NCI-H2227 (cell line): Measurements from ENCODE around the gene ABHD2.
"Not testable (repeated sequence)": the region's sequence is repeated elsewhere in the genome, so short reads cannot be mapped to it uniquely, and the experiment has no call there.

Source experiments
- DNase-seq: peaks from one replicate; lab custom pipeline; 2025; ENCODE audit not compliant: unreplicated experiment; lab: John Stamatoyannopoulos, UW

Gene ABHD2

GRCh38 chr15:89119489-89120478 lies 31.5 kb downstream of the ABHD2 start:
- DNase-seq, result no peak

DNA sequence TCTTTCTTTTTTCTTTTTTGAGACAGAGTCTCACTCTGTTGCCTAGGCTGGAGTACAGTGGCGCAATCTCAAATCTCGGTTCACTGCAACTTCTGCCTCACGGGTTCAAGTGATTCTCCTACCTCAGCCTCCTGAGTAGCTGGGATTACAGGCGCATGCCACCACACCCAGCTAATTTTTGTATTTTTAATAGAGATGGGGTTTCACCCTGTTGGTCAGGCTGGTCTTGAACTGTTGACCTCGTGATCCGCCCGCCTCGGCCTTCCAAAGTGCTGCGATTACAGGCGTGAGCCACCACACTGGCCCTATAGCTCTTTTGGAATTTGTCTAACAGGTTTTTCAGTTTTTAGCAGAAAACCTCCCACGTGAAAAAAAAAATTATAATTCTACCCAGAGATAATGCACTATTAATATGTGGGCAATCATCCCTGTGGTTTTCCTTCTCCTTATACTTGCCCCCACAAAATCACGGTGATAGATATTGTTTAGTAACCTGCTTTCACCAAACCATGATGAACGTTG lies 32.3 kb downstream of the ABHD2 start:
- DNase-seq, result not testable (repeated sequence)

GRCh38 chr15:89121414-89121813 lies 33.2 kb downstream of the ABHD2 start:
- DNase-seq, result no peak

DNA sequence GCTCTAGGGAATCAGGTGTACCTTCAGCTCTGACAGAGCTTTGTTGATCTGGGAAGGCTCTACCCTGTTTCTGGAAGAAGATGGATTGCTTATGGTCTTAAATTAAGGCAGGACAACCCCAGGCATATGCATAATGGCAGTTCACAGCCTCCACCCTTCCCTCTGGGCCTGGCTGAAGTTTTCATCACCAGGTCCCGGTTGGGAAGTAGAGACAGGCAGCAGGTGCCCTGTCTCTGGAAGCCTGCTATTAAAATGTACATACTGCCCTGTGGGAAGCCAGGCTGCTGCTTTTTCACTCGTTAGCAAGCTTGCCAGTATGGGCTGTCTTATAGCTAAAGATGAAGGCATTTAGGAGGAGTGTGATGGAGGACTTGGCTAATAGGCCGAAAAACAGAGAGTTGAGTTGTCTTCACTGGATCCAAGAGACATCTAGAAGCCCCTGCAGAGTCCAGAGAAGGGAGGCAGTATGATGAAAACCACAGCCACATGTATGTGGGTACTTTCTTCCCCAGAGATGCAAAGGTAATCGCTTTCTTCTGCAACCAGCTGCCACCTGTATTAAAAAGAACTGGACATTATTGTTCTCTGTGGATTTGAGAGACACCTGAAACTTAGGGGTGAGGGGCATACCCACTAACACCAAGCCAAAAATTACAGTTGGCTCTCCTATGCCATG lies 34.4 kb downstream of the ABHD2 start:
- no peak for DNase-seq

- no peak for DNase-seq
Observed at GRCh38 chr15:89123181-89123525, 34.9 kb downstream of the ABHD2 start.

DNA sequence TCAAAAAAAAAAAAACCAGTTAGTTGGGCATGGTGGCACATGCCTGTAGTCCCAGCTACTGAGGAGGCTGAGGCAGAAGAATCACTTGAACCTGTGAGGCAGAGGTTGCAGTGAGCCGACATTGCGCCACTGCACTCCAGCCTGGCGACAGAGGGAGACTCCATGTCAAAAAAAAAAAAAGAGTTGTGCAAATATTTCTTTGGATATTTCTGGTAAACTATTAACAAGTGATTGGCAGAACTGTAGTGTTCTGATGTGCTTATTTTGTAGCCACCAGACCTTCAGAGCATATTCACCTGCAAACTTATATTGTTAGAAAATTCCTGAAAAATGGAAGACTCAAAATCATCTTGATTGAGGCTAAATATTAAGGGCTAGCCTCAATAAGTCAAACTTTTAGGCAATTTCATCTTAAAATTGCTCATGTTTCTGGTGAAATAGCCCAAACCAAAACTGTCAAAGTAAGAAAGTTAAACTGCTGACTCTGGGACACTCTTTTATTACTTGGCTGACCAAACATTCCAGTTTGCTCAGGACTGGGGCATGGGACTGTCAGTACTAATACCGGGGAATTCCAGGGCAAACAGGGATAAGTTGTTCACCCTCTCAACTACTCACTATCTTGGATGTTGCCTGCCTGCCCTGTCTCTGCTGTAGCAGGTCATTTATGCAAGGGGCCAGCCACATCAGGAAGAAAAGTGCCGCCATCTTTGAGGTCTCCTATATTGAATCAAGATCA lies 37.0 kb downstream of the ABHD2 start:
- DNase-seq, result no peak

DNA sequence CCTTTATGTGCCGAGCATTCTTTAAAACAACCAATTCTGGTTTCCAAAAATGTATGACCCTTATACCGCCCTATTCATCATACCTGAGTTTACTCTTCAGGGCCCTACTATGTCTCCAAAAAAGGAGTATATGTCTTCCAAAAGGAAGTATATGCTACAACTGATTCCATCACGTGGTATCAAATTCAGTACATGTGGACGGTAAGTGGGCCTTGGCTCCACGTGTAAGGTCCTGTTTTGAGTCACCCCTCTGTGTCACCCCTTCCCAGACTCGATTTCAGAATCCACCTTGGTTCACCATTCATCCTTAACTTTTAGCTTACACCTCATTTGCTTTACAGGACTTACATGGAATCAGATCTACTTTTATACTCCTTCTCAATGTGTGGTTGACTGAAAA lies 37.8 kb downstream of the ABHD2 start:
- no peak for DNase-seq

- DNase-seq, result no peak
Observed at GRCh38 chr15:89127054-89127702, 38.9 kb downstream of the ABHD2 start.

DNA sequence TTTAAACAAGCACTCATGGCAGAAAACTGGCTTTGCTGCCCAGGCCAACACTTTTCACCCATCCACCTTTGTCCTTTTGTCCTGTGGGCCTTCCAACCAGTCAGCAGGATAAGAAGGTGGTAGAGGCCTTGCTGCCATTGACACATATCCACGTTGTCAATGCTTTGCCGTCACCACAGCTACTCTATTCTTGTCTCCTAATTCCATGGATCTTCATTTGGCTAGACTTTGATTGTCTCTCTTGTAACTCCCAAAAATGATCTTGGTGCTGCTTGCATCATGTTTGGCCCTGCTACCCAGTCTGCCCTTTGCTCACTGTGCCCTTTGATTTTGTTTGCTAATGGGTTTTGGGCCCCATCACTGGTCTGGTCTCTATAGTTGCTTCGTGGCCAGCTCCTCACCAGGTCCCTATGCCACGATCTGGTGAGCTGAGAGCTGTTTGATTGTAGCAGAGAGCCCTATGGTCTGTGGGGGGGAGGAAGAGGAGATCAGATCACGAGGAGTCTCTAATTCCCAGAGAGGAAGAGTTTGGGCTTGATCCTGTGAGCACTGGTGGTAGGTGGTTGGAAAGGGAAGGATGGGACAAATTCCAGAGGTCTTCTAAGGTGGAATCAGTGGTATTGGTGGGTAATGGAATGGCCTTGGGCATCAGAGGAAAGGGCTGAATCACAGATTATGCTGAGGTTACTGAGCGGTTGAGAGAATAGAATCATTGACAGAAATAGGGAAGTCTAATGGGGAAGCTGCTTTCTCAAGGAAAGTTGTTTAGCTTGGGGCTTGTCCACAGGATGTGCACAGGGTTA lies 40.3 kb downstream of the ABHD2 start:
- DNase-seq, result no peak

GRCh38 chr15:89129123-89129815 lies 41.0 kb downstream of the ABHD2 start:
- peak; percentile 31 for DNase-seq

DNA sequence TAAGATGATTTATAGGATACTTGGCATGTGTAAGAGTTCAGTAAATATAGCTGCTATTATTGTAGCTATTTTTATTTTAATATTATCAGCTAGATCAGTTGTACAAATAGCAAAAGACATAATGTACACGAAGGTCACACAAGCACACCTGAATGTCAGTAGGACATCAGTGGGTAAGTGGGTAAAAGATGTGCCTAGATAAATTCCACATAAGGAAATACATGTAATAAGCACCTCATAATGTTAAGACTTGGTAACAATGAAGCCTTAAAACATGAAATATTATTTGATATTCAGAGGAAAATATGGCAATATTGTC lies 41.5 kb downstream of the ABHD2 start:
- DNase-seq, result no peak

DNA sequence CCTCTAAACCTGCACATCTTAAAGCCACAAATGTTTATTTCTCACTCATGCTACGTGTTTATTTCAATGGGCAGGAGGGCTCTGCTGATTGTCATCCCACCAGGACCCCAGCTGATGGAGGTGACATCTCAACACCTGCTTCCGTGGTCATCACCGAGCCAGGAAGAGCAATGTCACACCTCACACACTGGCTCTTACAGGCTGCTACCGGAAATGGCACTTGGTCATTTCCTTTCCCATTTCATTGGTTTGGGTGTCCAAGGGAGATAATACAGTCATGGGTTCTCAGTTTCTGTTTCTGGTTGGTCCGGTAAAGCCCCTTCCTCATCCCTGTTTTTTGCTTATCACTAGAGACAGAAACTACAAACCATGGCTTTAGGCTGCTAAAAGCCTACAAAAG lies 41.9 kb downstream of the ABHD2 start:
- no peak for DNase-seq

DNA sequence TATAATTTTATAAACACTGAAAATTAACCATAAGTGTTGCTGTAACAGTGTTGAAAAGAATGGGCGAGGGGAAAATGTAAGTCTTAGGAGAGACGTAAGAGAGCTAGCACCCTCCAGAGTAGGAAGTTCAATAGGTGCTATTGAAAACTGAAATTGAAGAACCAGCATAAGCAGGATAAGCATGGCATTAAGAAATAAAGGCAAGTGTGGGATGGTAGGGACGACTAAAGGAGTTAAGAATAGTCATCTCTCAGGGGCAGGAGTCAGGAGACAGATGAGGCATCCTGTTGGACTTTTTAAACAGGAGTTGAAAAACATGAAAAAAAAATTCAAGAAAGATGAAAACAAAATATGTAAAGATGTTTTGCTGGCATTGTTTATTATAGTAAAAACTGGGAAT lies 43.5 kb downstream of the ABHD2 start:
- no peak for DNase-seq

DNA sequence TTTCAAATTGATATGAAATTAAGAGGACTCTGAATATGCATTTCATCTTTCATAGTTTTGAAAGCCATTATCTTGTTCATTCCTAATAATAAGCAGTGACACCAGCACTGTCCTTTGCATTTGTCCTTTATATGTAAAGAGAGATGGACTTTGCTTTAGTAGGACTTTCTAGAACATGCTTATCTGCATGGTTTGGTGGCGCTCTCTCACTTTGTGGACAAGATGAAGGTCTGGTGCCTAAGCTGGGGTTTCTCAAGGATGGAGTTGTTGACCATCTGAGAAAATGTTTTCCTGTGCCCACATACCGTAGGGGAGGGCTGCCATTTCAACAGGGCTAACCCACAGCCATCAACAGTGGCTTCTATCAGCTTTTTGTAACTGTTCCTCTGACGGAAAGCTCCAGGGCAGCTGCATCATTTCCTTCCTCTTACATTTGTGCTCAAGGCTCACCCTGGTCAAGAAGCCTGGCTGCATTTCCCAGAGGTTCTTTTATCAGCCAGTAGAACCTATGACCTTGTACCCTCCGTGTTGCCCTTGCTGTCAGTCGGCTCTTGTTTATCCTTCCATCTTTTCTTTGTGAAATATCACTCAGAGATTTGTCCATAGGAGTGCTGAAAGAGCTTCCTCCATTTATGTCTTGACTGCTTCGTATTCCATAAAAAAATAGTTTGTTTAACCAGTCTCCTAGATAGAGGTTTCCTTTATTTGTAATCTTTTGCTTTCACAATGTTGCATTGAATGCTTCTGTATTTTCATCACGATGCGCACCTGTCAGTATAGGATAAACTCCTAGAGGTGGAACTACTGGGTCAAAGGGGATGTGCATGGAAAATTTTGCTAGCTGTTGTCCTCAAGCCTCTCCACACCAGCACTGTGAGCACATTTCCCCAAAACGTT lies 44.6 kb downstream of the ABHD2 start:
- DNase-seq, result no peak

DNA sequence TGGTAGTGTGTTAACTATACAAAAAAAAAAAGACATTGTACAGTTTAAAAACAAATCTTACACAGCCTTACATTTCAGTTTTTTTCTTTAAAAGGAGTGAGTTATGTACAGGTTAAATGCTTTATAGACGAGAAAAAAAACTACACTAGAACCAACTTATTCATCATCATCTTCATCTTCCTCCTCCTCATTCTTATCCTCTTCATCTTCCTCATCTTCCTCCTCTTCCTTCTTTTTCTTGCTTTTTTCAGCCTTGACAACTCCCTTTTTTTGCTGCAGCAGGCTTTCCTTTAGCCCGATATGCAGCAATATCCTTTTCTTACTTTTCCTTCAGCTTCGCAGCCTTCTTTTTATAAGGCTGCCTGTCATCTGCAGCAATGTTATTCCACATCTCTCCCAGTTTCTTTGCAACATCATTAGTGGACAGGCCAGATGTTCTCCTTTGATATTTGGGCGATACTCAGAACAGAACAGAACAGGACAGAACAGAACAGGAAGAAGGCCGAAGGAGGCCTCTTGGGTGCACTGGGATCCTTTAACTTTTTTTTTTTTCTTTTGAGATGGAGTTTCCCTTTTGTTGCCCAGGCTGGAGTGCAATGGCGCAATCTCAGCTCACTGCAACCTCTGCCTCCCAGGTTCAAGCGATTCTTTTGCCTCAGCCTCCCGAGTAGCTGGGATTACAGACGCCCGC lies 47.3 kb downstream of the ABHD2 start:
- not testable (repeated sequence) for DNase-seq

- no peak for DNase-seq
Observed at GRCh38 chr15:89136078-89136806, 48.0 kb downstream of the ABHD2 start.
